Stimulated activated naive CD8-positive, alpha-beta T cell treated with anti-CD3 and anti-CD28 coated beads, Interleukin-15, Interleukin-2, amounts not matched to agents 100 ng/mL and 50 ng/mL, for 24 hours (primary cell): ENCODE results near the gene CHRNA4.

ENCODE experiments used
- H3K27ac Mint-ChIP-seq: one replicate; pipeline ENCODE4 v1.8.0; 2021; ENCODE audit warnings: mild to moderate bottlenecking, mixed read lengths
- H3K27me3 Mint-ChIP-seq: one replicate; pipeline ENCODE4 v1.8.0; 2021; ENCODE audit warnings: mixed read lengths
- H3K36me3 Mint-ChIP-seq: one replicate; pipeline ENCODE4 v1.8.0; 2021; ENCODE audit warnings: low read depth, mixed read lengths
- H3K4me1 Mint-ChIP-seq: one replicate; pipeline ENCODE4 v1.8.0; 2021; ENCODE audit warnings: low read depth, mixed read lengths
- H3K4me3 Mint-ChIP-seq: one replicate; pipeline ENCODE4 v1.8.0; 2021; ENCODE audit warnings: mild to moderate bottlenecking, mixed read lengths
- H3K9me3 Mint-ChIP-seq: one replicate; pipeline ENCODE4 v1.8.0; 2021; ENCODE audit warnings: mixed read lengths

Gene CHRNA4

DNA sequence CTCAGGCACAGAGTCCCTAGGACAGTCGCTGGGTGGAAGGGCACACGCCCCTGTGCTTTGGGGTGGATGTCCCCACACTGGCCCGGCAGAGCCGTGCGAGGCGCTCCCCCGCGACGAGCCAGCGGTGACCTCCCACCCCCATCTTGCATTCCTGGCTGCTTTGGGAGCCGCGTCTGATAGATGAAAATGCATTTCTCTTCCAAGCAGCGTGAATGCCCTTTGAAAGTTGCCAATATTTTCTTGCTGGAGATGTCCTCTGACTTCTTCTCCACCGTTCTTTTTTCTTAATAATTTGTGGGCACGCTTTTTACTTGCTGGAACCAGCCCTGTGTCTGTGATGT, 38.2 kb downstream of the CHRNA4 start:
- H3K4me3 Mint-ChIP-seq: no peak overlapping the region
- H3K9me3 Mint-ChIP-seq: no peaks in the 10 kb centered on the region
- H3K27ac Mint-ChIP-seq: no peak overlapping the region
- H3K4me1 Mint-ChIP-seq: peaks cover 2% of the 10 kb centered on the region
- H3K27me3 Mint-ChIP-seq: no peaks in the 10 kb centered on the region
- no peaks in the 10 kb centered on the region for H3K36me3 Mint-ChIP-seq

DNA sequence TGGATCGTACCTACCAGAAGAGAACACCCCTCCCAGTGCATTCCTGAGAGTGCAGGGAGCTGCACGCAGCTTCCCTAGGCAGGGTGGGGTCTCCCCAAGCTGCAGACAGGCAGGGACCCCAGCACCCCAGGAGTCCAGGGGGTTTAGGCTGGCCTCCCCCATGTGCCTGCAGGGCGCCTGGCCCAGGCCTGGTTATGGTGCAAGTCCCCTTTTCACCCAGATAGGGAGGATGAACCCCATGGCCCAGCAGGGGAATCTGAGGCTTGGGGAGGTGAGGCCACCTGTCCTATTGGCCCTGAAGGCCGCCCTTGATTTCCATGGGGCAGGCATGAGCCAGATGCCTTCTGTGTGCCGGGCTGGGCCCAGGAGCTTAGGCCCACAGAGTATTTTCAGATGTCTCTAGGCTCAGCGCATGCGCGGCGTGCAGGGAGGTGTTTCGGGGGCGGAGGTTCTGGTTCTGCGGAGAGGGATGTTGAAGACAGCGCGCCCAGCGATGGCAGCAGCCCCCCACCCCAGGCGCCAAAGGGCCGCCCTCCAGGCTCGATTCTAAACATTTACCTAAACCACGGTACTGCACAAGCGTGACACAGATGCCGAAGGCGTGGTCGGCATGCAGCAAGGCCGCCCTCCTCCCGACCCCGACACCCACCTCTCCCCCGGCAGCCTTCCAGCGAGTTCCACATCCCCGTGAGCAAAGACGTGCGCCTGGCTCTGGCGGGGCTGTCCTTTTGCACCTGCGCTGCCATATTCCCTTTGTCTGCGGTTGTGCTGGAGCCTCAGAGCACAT, 38.8 kb downstream of the CHRNA4 start:
- Mint-ChIP-seq H3K4me3 (no peak overlapping the region), H3K27me3 (no peaks in the 10 kb centered on the region), H3K36me3 (no peaks in the 10 kb centered on the region), H3K9me3 (no peaks in the 10 kb centered on the region), H3K4me1 (peaks cover 2% of the 10 kb centered on the region), H3K27ac (no peak overlapping the region)

DNA sequence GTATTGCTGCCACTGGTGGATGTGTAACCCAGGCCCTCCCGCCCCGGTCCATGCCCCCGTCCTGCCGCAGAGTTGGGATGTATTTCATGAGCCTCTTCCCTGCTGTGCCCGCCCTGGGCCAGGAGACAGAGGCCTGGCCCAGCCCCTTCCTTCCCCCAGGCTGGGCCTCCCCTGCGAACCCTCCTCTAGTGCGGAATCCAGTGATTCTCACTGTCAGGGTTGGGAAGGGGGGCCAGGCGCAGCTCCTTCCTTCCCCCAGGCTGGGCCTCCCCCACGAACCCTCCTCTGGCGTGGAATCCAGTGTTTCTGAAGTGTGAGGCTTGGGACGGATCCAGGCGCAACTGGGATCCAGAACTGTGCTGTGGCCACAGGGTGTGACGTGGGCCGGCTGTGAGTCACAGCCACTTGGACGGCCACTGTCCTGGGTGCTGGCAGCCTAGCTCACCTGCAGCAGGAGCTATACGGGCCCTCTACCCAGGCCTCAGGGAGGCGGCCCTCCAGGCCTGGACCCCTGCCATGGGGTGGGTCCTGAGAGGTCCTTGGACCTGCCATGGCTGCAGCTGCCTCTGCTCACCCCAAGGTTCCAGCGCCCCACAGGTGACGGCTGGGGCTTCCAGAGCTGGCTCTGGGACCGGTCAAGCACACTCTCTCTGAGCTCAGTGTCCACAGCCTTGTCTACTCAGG, 39.9 kb downstream of the CHRNA4 start:
- Mint-ChIP-seq H3K27me3 (no peaks in the 10 kb centered on the region), H3K9me3 (no peaks in the 10 kb centered on the region), H3K27ac (no peak overlapping the region), H3K4me1 (no peaks in the 10 kb centered on the region), H3K36me3 (no peaks in the 10 kb centered on the region), H3K4me3 (no peak overlapping the region)

DNA sequence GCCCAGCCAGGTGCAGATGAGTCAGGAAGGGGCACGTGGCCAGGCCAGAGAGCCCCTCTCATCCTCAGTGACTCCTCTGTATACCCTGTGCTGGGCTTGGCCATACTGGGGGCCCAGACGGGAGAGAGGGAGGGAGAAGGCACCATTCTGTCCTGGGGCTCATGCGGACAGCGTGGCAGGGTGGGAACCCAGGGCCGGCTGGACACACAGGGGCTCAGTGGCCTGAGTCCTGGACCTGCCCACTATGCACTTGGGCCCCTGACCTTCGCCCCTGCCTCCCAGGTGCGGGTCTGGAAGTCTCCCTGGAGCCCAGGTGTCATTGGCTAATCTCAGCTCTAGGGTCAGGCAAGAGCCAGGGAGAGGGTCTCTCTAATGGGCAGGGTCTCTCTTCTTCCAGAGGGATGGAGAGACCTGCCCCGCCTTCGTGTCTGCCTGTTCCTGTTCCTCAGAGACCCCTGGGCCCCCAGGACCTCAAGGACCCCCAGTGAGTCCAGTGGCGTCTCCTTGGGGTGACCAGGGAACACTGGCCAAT, 40.5 kb downstream of the CHRNA4 start:
- Mint-ChIP-seq H3K4me3 (no peak overlapping the region), H3K27ac (no peak overlapping the region), H3K36me3 (no peaks in the 10 kb centered on the region), H3K9me3 (no peaks in the 10 kb centered on the region), H3K27me3 (no peaks in the 10 kb centered on the region), H3K4me1 (no peaks in the 10 kb centered on the region)

DNA sequence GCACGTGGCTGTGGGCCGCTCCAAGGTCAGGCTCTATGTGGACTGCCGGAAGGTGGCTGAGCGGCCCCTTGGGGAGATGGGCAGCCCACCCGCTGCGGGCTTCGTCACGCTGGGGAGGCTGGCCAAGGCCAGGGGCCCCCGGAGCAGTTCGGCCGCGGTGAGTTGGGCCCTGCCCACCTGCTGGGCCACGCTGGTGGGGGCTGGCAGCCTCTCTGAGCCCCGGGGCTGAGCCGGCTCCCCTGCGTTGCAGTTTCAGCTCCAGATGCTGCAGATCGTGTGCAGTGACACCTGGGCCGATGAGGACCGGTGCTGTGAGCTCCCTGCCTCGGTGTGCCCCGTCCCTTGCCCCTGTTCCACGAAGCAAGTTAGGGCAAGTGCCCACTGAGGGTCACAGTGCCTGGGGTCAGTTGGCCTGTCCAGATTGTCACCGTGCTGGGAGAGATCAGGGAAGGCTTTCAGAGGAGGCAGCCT, 41.1 kb downstream of the CHRNA4 start:
- Mint-ChIP-seq H3K36me3 (no peaks in the 10 kb centered on the region), H3K27me3 (no peaks in the 10 kb centered on the region), H3K4me3 (no peak overlapping the region), H3K4me1 (no peaks in the 10 kb centered on the region), H3K27ac (no peak overlapping the region), H3K9me3 (no peaks in the 10 kb centered on the region)

DNA sequence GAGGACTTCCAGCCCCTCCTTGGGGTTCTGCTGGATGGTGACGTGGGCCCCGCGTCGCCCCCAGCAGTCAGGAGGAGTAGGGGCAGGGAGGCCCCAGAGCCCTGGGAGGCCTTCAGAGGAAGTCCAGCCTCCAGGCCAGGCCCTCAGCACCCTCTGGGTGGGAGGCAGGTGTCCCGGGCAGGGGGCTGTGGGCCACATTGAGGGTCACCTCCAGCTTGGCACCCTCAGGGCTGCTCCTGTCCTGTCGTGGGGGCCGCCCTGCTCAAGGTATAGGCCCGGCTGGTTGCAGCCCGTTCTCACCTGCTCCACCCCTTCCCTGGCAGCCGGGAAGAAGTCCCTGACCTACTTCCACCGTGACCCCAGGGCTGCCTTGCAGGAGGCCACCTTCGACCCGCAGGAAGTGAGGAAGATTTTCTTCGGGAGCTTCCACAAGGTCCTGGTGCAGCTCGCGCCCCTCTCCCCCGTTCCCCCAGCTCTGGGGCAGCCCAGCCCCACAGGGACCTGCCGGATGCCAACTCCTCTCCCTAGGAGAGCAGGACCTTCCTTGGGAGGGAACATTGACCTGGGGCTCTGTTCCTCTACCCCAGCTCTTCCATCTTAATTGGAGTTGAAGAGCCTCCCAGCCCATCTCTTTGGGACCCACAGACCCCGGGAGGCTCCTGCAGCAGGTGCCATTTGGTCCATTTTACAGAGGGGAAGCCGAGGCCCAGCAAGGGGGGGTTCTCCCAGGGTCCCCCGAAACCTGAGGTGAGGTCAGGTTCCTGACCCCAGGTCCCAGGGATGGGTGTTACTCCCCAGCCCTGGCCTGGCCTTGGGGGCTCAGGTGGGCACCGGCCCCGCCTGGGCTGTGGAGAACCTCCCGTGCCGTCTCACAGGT, 41.7 kb downstream of the CHRNA4 start:
- H3K4me3 Mint-ChIP-seq: no peak overlapping the region

DNA sequence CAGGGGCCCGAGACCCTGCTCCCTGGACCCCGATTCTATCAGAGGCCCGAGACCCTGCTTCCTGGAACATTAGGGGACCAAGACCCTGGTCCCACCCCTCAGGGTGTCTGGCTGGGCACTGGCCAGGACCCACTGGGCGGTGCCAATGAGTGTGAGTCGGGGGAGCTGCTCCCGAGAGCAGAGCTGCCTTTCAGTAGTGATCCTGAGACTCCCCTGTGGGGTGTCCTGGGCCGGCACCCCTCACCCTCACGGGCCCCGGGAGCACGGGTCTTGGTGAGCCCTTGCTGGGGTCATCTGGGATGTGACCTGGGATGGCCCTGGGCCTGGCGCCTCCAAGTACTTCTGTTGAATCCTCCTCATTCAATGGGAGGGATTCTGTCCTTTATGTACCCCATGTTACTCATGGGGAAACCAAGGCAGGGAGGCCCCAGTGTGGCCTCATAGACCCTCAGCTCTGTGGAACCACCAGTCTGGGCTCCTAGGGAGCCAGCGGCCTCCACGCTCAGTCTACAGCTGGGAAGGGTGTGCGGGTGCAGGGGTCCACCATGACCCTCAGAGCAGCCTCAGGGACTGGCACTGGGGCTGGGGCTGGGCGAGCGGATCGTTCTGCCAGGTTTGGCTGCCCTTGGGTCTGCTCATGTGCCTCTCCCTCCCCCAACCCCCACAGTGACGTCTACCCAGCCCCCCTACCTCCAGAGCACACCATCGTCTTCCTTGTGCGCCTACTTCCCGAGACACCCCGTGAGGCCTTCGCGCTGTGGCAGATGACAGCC, 42.6 kb downstream of the CHRNA4 start:
- no peaks in the 10 kb centered on the region for H3K36me3 Mint-ChIP-seq
- no peaks in the 10 kb centered on the region for H3K9me3 Mint-ChIP-seq
- H3K27me3 Mint-ChIP-seq: no peaks in the 10 kb centered on the region
- no peak overlapping the region for H3K4me3 Mint-ChIP-seq
- H3K27ac Mint-ChIP-seq: no peak overlapping the region
- no peaks in the 10 kb centered on the region for H3K4me1 Mint-ChIP-seq

More for the DNA sequence above, 41.7 kb downstream of the CHRNA4 start:
- no peaks in the 10 kb centered on the region for H3K27me3 Mint-ChIP-seq
- H3K9me3 Mint-ChIP-seq: no peaks in the 10 kb centered on the region
- no peaks in the 10 kb centered on the region for H3K4me1 Mint-ChIP-seq
- H3K27ac Mint-ChIP-seq: no peak overlapping the region
- H3K36me3 Mint-ChIP-seq: no peaks in the 10 kb centered on the region

DNA sequence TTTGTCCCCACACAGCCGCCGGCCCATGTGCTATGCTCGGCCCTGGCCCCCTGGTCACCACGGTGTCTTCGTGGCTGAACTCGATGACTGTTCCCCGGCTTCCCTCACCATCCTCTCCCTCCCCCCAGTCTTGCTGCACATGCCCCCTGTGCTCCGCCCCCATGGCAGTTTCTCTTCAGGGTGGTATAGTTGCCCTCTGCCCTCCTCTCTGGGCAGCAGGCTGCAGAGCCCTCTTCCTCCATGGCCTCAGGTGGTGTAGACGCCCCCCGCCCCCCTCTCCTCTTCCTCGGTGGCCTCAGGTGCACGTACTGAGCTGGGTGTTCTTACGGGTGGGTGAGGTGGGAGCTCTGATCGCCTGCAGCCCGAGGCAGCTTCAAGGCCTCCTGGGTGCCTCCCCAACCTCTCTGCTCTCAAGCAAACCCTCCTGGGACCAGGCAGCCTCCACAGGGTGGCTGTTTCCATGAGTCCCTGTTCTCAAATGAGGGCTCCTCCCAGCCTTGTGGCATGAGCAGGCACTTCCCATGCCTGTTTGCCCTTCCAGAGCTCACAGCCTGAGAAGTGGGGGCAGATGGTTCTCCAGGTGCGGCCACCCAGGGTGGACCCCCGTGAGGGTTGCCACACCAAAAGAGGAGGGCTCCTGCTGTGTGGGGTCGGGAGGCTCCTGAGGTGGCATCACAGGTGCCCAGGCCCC, 43.4 kb downstream of the CHRNA4 start:
- no peaks in the 10 kb centered on the region for H3K27me3 Mint-ChIP-seq
- no peak overlapping the region for H3K27ac Mint-ChIP-seq
- H3K9me3 Mint-ChIP-seq: no peaks in the 10 kb centered on the region
- no peak overlapping the region for H3K4me3 Mint-ChIP-seq
- H3K4me1 Mint-ChIP-seq: no peaks in the 10 kb centered on the region
- no peaks in the 10 kb centered on the region for H3K36me3 Mint-ChIP-seq

DNA sequence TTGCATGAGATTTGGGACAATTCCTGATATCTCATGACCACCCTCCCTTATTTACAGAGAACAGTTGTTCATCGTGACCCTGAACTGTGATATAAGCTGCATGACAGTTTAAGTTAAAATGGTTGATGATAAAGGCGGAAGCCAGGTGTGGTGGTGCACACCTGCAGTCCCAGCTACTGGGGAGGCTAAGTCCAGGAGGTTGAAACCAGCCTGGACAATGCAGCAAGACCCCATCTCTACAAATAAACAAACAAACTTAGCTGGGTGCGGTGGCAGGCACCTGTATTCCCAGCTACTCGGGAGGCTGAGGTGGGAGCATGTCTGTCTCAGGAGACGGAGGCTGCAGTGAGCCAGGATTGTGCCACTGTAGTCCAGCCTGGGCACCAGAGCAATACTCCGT, 44.1 kb downstream of the CHRNA4 start:
- H3K27ac Mint-ChIP-seq: no peak overlapping the region
- no peaks in the 10 kb centered on the region for H3K36me3 Mint-ChIP-seq
- no peaks in the 10 kb centered on the region for H3K27me3 Mint-ChIP-seq
- H3K4me3 Mint-ChIP-seq: no peak overlapping the region
- no peaks in the 10 kb centered on the region for H3K4me1 Mint-ChIP-seq
- no peaks in the 10 kb centered on the region for H3K9me3 Mint-ChIP-seq

DNA sequence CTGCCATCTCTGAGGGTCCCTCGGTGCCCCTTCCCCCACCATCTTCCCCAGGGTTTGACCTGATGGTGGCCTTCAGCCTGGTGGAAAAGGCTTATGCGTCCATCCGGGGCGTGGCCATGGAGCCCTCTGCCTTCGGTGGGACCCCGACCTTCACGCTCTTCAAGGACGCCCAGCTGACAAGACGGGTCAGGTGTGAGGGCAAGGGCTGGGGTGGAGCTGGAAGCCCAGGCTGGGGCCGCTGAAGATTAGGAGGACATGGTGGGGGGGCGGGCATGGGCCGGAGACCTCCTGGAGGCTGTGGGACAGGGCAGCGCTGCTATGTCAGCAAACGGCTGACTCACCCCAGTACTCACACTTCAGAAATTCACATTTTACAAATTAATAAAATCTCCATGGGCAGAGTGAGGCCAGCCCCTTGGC, 44.6 kb downstream of the CHRNA4 start:
- Mint-ChIP-seq H3K36me3 (no peaks in the 10 kb centered on the region), H3K4me3 (no peak overlapping the region), H3K27me3 (no peaks in the 10 kb centered on the region), H3K27ac (no peak overlapping the region), H3K9me3 (no peaks in the 10 kb centered on the region), H3K4me1 (no peaks in the 10 kb centered on the region)

DNA sequence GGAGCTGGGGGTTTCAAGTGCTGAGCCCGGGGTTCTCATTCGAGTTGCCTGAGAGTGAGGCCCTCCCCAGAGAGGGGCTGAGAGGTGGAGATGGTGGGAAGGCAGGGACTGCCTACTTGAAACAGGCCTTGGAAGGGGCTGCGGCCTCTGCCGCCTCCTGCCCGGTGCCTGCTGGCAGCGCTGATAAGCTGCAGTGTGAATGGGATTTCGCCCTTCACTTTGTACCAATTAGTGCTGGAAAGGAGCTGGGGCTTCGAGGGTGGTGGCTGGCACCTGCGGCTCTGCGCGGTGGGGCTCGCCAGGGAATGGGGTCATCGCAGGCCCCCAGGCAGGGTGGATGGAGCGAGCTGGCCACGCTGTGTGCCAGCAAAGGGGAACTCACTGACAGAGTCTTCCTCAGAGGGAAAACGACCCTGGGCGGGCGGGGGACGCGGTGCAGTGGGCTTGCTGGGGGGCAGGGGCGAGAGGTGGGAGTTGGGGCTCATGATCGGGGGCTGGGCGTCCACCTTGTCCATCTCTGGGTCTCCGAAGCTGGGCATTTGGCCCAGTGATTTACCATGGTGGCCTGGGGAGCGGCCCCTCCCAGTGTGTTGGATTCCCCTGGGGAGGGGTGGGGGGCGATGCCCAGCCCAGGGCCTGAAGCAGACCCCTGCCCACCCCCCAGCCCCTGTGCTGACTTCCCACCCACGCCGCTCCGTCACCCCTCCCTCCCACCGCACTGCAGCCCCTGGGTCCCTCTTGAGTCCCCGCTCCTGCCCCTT, 45.2 kb downstream of the CHRNA4 start:
- Mint-ChIP-seq H3K27ac (no peak overlapping the region), H3K4me3 (no peak overlapping the region), H3K27me3 (no peaks in the 10 kb centered on the region), H3K9me3 (no peaks in the 10 kb centered on the region), H3K4me1 (no peaks in the 10 kb centered on the region), H3K36me3 (no peaks in the 10 kb centered on the region)

DNA sequence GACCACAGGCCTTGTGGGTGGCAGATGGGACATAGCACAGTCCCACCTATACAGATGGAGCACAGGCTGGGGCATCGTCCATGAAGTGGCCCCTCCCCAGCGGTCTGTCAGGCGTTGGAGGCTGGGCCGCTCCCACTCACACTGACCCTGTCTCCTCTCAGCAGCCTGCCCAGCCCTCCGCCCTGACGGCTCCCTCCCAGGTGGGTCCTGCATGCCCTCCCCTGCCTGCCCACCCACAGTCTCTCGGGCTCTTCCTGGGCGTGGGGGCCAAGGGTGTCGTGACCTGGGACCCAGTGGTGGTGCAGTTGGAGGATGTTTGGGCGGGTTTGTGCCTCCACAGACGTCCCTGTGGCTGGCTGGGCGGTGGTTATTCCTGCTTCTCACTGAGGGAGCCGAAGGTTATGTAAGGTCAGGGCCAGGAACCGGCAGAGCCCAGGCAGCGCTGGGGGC, 45.9 kb downstream of the CHRNA4 start:
- no peak overlapping the region for H3K27ac Mint-ChIP-seq
- no peaks in the 10 kb centered on the region for H3K9me3 Mint-ChIP-seq
- H3K36me3 Mint-ChIP-seq: no peaks in the 10 kb centered on the region
- H3K4me3 Mint-ChIP-seq: no peak overlapping the region
- no peaks in the 10 kb centered on the region for H3K27me3 Mint-ChIP-seq
- H3K4me1 Mint-ChIP-seq: no peaks in the 10 kb centered on the region

DNA sequence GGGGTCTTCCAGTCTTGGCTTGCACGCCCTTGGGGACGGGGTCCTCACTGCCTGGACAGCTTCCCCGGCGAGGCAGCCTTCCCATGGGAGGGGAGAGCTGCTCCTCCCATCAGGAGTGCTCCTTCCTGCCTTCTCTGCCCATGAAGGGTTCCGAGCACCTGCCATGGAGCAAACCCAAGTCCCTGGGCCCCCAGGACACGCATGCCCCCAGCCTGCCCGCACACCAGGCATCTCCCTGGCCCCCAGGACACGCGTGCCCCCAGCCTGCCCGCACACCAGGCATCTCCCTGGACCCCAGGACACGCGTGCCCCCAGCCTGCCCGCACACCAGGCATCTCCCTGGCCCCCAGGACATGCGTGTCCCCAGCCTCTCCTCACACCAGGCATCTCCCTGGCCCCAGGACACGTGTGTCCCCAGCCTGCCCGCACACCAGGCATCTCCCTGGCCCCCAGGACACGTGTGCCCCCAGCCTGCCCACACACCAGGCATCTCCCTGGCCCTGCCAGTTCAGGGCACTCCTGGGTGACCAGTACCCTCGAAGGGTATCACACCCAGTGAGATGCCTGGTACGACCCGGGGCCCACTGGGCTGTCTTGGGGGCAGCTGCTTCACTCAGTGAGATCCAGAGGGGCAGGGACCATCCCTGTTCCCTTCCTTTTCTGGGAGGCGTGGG, 46.4 kb downstream of the CHRNA4 start:
- no peak overlapping the region for H3K4me3 Mint-ChIP-seq
- H3K27me3 Mint-ChIP-seq: no peaks in the 10 kb centered on the region
- H3K9me3 Mint-ChIP-seq: no peaks in the 10 kb centered on the region
- H3K4me1 Mint-ChIP-seq: no peaks in the 10 kb centered on the region
- no peak overlapping the region for H3K27ac Mint-ChIP-seq
- H3K36me3 Mint-ChIP-seq: no peaks in the 10 kb centered on the region
